ENCODE measurements around the gene NQO2. TPM values are rescaled to one million over a fixed set of nuclear protein-coding genes. Genes with fewer than 3 reads are reported as not detected.

Gene NQO2
- total and polyA plus RNA-seq, 10 donors, result 16.3 to 55.1 (median 30.7) TPM

GRCh38 chr6:2989332-2990247 lies 10.1 kb upstream of the NQO2 start:
- Histone ChIP-seq H3K4me1 (peaks cover 7 to 38% (median 25%) of the 10 kb centered on the region in 6 donors), H3K9me3 (no peaks in the 10 kb centered on the region), H3K4me3 (peak overlapping the region; percentile 64 to 100 (median 89)), H3K27ac (peak overlapping the region; percentile 91 to 99 (median 96)), H3K27me3 (replicated peaks in 1 of 7) (no peaks in the 10 kb centered on the region), H3K36me3 (no peaks in the 10 kb centered on the region)
- peak in 1 of 3 donors; percentile 89 for TF ChIP-seq POLR2AphosphoS5 (IDR thresholded peaks at IDR 0.05)
- peak in 4 of 11 experiments; percentile 4 to 64 (median 36) for TF ChIP-seq CTCF (IDR thresholded peaks at IDR 0.05 in 8 of 11, conservative IDR thresholded peaks at IDR 0.05 in 3 of 11)
- peak in 1 of 3 donors; percentile 64 for TF ChIP-seq POLR2A (IDR thresholded peaks at IDR 0.05)
- DNase-seq, result peak; percentile 89
- whole genome bisulfite sequencing, 5 donors, result 0% methylated on average over 22 of the region's 22 CpGs
- intact Hi-C loops (cut with DNase I; ENCODE audit: low total_unique reads), result loop anchor here (10.0 kb wide), 1 partner anchor 55 kb away; no protein-coding TSS in a partner anchor

DNA sequence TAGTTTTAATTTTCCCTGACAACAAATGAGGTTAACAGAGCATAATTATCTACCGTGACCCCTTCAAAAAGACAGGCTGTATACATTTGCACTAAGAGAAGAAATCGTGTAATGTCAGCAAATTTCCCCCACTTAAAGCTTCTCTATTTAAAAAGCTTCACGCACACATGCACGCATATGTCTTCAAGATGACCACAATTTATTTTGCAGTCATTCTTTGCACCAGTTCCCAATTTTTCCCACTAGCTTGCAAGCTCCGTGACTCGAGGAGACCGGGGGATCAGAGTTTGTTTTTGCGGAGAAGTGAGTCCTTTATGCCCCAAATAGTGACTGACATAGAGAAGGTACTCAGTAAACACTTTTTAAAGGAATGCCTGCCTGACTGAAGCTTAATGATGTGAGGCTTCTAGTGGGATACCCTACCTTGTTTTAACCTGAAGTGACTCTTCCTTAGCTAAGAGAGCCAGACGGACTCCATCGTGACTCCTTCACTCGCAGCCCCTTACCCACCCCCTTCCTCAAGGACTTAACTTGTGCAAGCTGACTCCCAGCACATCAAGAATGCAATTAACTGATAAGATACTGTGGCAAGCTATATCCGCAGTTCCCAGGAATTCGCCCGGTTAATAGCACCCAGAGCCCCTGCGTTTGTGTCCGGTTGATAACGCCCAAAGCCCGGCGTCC lies 9.3 kb upstream of the NQO2 start:
- H3K4me3 ChIP-seq, result peak overlapping the region; percentile 64 to 100 (median 89)
- intact Hi-C loops (cut with DNase I; ENCODE audit: low total_unique reads), result no loop called here
- WGBS, 5 donors, result 1 to 8% (median 6%) methylated on average over 19 of the region's 19 CpGs
- no peak for TF ChIP-seq CTCF (IDR thresholded peaks at IDR 0.05 in 8 of 11, conservative IDR thresholded peaks at IDR 0.05 in 3 of 11)
- no peak for TF ChIP-seq POLR2AphosphoS5 (IDR thresholded peaks at IDR 0.05)
- no peak for TF ChIP-seq POLR2A (IDR thresholded peaks at IDR 0.05)
- H3K4me1 ChIP-seq, result peaks cover 7 to 38% (median 25%) of the 10 kb centered on the region in 6 donors
- no peaks in the 10 kb centered on the region for H3K36me3 ChIP-seq
- peak overlapping the region; percentile 91 to 99 (median 96) for H3K27ac ChIP-seq
- H3K27me3 ChIP-seq (replicated peaks in 1 of 7), result no peaks in the 10 kb centered on the region
- H3K9me3 ChIP-seq, result no peaks in the 10 kb centered on the region
- no peak for DNase-seq

GRCh38 chr6:2990932-2991506 lies 8.7 kb upstream of the NQO2 start:
- TF ChIP-seq POLR2A (IDR thresholded peaks at IDR 0.05), result no peak
- TF ChIP-seq CTCF (IDR thresholded peaks at IDR 0.05 in 8 of 11, conservative IDR thresholded peaks at IDR 0.05 in 3 of 11), result no peak
- TF ChIP-seq POLR2AphosphoS5 (IDR thresholded peaks at IDR 0.05), result no peak
- Histone ChIP-seq H3K36me3 (no peaks in the 10 kb centered on the region), H3K4me3 (peak overlapping the region; percentile 64 to 100 (median 89)), H3K4me1 (peaks cover 7 to 38% (median 25%) of the 10 kb centered on the region in 6 donors), H3K9me3 (no peaks in the 10 kb centered on the region), H3K27ac (peak overlapping the region; percentile 91 to 99 (median 96)), H3K27me3 (replicated peaks in 1 of 7) (no peaks in the 10 kb centered on the region)
- WGBS, 5 donors, result 7 to 17% (median 9%) methylated on average over 10 of the region's 10 CpGs
- no peak for DNase-seq
- intact Hi-C loops (cut with DNase I; ENCODE audit: low total_unique reads), result no loop called here
